ENCODE measurements around the gene TMX1. TPM values are rescaled to one million over a fixed set of nuclear protein-coding genes. Genes with fewer than 3 reads are reported as not detected.

Gene TMX1
- total RNA-seq, 1 experiment from 2014 or later: 56.6 TPM

GRCh38 chr14:51253880-51254279 lies 13.8 kb downstream of the TMX1 start:
- Histone ChIP-seq H4K20me1 (ENCODE audit: low read length) (no peaks in the 10 kb centered on the region), H3K4me2 (ENCODE audit: low read length) (no peak overlapping the region), H3K9ac (ENCODE audit: low read length) (no peak overlapping the region), H3K27me3 (ENCODE audit: low read length) (no peaks in the 10 kb centered on the region), H2AFZ (ENCODE audit: low read length) (no peak overlapping the region), H3F3A (ENCODE audit: low read length, unreplicated experiment) (no peaks in the 10 kb centered on the region), H3K27ac (ENCODE audit: low read length) (no peak overlapping the region), H3K9me2 (replicated peaks; ENCODE audit: low read length) (no peaks in the 10 kb centered on the region), H3K9me3 (ENCODE audit: low read length) (no peaks in the 10 kb centered on the region), H3K4me1 (ENCODE audit: insufficient read depth, low read length) (no peaks in the 10 kb centered on the region), H3K4me3 (ENCODE audit: low read length) (no peak overlapping the region), H3K79me2 (ENCODE audit: low read length) (no peaks in the 10 kb centered on the region), H3K36me3 (ENCODE audit: low read depth, low read length) (peaks cover 75% of the 10 kb centered on the region)
- ATAC-seq (no peak), DNase-seq (no peak)
- ChIA-PET CTCF (no interaction called here), POLR2A (ENCODE audit: unreplicated experiment) (no interaction called here)
- TF ChIP-seq EZH2 (IDR thresholded peaks at IDR 0.05; ENCODE audit: low read length, unreplicated experiment) (no peak), CTCF (conservative IDR thresholded peaks at IDR 0.05; ENCODE audit: low read depth, low read length) (no peak), EZH2phosphoT487 (IDR thresholded peaks at IDR 0.05; ENCODE audit: borderline replicate concordance, low read length) (no peak)
- intact Hi-C loops (cut with micrococcal nuclease): no loop called here
- BruUV-seq (replicated peaks): no TSS peak

- Histone ChIP-seq H3K9me3 (ENCODE audit: low read length) (no peaks in the 10 kb centered on the region), H3K4me1 (ENCODE audit: insufficient read depth, low read length) (no peaks in the 10 kb centered on the region), H3K9me2 (replicated peaks; ENCODE audit: low read length) (no peaks in the 10 kb centered on the region), H3K9ac (ENCODE audit: low read length) (no peak overlapping the region), H3K27me3 (ENCODE audit: low read length) (no peaks in the 10 kb centered on the region), H3F3A (ENCODE audit: low read length, unreplicated experiment) (no peaks in the 10 kb centered on the region), H3K4me3 (ENCODE audit: low read length) (no peak overlapping the region), H3K79me2 (ENCODE audit: low read length) (no peaks in the 10 kb centered on the region), H3K4me2 (ENCODE audit: low read length) (no peak overlapping the region), H4K20me1 (ENCODE audit: low read length) (no peaks in the 10 kb centered on the region), H2AFZ (ENCODE audit: low read length) (no peak overlapping the region), H3K27ac (ENCODE audit: low read length) (no peak overlapping the region), H3K36me3 (ENCODE audit: low read depth, low read length) (peaks cover 53% of the 10 kb centered on the region)
- no peak for DNase-seq
- BruUV-seq (replicated peaks): no TSS peak
- ChIA-PET CTCF (no interaction called here), POLR2A (ENCODE audit: unreplicated experiment) (no interaction called here)
- intact Hi-C loops (cut with micrococcal nuclease): no loop called here
- no peak for ATAC-seq
- no peak for TF ChIP-seq EZH2 (IDR thresholded peaks at IDR 0.05; ENCODE audit: low read length, unreplicated experiment)
- TF ChIP-seq CTCF (conservative IDR thresholded peaks at IDR 0.05; ENCODE audit: low read depth, low read length): no peak
- no peak for TF ChIP-seq EZH2phosphoT487 (IDR thresholded peaks at IDR 0.05; ENCODE audit: borderline replicate concordance, low read length)
Measured at GRCh38 chr14:51258280-51258679, 18.2 kb downstream of the TMX1 start.

- Histone ChIP-seq H3K9me2 (replicated peaks; ENCODE audit: low read length) (no peaks in the 10 kb centered on the region), H2AFZ (ENCODE audit: low read length) (no peak overlapping the region), H3K36me3 (ENCODE audit: low read depth, low read length) (peaks cover 48% of the 10 kb centered on the region), H3F3A (ENCODE audit: low read length, unreplicated experiment) (no peaks in the 10 kb centered on the region), H3K9me3 (ENCODE audit: low read length) (no peaks in the 10 kb centered on the region), H4K20me1 (ENCODE audit: low read length) (no peaks in the 10 kb centered on the region), H3K4me3 (ENCODE audit: low read length) (no peak overlapping the region), H3K4me2 (ENCODE audit: low read length) (no peak overlapping the region), H3K9ac (ENCODE audit: low read length) (no peak overlapping the region), H3K27me3 (ENCODE audit: low read length) (no peaks in the 10 kb centered on the region), H3K79me2 (ENCODE audit: low read length) (no peaks in the 10 kb centered on the region), H3K4me1 (ENCODE audit: insufficient read depth, low read length) (no peaks in the 10 kb centered on the region), H3K27ac (ENCODE audit: low read length) (no peak overlapping the region)
- BruUV-seq (replicated peaks): no TSS peak
- intact Hi-C loops (cut with micrococcal nuclease): no loop called here
- no peak for TF ChIP-seq EZH2 (IDR thresholded peaks at IDR 0.05; ENCODE audit: low read length, unreplicated experiment)
- POLR2A ChIA-PET (ENCODE audit: unreplicated experiment): no interaction called here
- ATAC-seq (no peak), DNase-seq (no peak)
- CTCF ChIA-PET: no interaction called here
Measured at GRCh38 chr14:51258788-51259187, 18.7 kb downstream of the TMX1 start.
